Measurements from ENCODE around the gene FGD2.

GRCh38 chr6:37057678-37058077 lies 52.2 kb downstream of the FGD2 start:
- no peak for TF ChIP-seq ZNF8 (CRISPR knock-in tag; IDR thresholded peaks at IDR 0.05)
- no peak for TF ChIP-seq PATZ1 (CRISPR knock-in tag; IDR thresholded peaks at IDR 0.05; ENCODE audit: borderline replicate concordance)
- TF ChIP-seq ZFP3 (CRISPR knock-in tag; IDR thresholded peaks at IDR 0.05), result no peak
